HG03378 (cell line): ENCODE data around the gene MALRD1.

Experiments
- ATAC-seq: cut with Tn5 transposase; IDR thresholded peaks from one replicate; pipeline ENCODE4 v1.9.1; 2021; ENCODE audit warnings: mild to moderate bottlenecking, moderate library complexity; ENCODE audit not compliant: unreplicated experiment

Gene MALRD1

DNA sequence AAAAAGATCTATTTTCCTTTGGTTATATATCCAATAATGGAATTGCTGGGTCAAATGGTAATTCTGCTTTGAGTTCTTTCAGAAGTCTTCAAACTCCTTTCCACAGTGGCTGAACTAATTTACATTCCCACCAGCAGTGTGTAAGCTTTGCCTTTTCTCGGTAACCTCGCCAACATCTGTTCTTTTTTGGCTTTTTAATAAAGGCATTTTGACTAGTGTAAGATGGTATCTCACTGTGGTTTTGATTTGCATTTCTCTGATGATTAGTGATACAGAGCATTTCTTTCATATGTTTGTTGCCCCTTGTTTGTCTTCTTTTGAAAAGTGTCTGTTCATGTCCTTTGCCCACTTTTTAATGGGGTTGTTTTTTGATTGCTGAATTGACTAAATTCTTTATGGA is 285.0 kb downstream of the MALRD1 start:
- ATAC-seq, result no peak

DNA sequence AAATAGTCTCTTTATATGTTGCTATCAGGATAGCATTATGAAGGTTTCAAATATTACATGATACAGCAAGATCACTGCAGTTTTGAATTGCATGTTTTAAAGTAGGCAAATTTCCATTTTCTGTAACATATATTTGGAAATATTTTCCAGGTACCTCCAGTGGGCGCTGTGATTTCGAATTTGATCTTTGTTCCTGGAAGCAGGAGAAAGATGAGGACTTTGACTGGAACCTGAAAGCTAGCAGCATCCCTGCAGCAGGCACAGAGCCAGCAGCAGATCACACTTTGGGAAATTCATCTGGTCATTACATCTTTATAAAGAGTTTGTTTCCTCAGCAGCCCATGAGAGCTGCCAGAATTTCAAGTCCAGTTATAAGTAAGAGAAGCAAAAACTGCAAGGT is 299.0 kb downstream of the MALRD1 start:
- no peak for ATAC-seq

DNA sequence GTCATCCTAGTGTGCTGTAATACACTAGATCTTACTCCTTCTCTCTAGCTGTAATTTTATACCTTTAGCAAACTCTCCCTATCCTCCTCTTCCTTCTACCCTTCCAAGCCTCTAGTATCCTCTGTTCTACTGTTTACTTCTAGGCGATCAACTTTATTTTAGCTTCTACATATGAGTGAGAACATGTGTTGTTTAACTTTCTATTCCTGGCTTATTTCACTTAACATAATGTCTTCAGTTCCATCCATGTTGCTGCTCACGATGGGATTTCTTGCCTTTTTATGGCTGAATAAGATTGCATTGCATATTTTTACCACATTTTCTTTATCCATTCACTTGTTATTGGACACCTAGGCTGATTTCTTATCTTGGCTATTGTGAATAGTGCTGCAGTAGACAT is 318.6 kb downstream of the MALRD1 start:
- ATAC-seq, result no peak

DNA sequence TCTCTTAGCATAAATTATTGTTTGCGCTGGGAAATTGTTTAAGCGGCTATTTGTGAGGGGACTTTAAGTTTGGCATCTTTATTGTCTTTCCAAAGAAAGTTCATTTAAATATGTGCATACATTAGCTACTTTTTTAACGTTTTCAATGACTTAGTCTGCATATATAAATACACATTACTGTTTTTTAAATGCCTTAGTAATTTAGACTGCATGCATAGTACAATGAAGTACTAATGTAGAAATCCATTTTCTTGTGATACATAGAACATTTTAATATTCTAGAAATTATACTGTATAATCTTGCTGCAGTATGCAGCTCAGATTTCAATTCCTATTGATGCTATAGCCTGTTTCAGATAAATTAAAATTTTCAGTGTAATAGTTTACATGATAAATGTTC is 325.4 kb downstream of the MALRD1 start:
- ATAC-seq, result no peak

DNA sequence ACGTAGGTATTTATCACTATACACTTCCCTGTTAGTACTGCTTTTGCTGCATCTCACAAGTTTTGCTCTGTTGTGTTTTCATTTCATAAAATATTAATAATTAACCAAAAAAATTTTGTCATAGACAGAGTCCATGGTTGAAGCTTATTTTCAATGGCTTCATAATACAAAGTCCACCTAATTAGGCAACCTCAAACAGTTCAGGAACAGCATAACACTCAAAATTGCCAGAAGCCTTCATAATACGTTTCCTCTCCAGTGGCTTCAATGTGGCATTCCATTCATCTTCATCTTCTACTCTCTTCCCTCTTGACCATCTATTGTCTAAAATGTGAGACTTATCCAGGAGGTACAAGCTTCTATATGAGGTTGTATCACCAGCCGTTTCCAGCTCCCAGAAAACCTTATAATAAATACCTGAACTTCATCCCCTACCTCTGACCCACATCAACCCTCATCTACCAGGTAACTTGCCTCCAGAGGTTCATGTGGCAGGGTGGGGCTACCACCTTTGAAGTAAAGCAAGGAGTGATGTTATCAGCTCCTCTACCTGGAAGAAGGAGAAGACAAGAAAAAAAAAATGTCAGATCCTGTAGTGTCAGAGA is 337.3 kb downstream of the MALRD1 start:
- no peak for ATAC-seq

DNA sequence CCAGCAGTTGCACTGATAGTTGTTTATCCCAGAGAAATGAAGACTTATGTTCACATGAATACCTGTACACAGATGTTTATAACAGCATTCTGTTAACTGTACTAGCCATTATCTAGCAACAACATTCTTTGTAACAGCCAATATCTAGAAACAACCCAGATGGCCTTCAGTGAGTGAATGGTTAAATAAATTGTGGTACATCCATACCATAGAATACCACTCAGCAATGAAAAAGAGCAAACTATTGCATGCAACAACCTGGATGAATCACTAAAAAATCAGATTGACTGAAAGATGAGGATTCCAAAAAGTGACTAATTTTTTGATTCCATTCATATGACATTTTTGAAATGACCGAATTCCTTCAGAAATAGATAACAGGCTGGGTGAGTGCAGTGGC is 360.3 kb downstream of the MALRD1 start:
- ATAC-seq, result no peak

DNA sequence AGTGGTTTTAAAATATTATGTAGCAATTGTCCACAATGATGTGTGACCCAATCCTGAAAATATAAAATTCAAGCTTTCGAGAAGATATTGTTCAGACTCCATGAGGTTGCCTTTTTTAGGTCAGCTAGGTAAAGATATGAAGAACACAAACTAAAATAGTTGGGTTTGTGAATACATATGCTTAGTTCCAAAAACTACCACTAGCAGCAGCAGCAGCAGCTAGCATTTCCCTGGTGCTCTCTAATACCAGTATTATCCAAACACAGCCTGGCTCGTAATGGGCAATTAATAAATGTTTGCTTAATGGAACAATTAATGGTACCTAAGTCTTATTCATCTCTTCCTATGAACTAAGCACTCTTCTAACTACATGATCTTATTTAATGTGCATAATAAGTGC is 362.5 kb downstream of the MALRD1 start:
- ATAC-seq, result no peak

DNA sequence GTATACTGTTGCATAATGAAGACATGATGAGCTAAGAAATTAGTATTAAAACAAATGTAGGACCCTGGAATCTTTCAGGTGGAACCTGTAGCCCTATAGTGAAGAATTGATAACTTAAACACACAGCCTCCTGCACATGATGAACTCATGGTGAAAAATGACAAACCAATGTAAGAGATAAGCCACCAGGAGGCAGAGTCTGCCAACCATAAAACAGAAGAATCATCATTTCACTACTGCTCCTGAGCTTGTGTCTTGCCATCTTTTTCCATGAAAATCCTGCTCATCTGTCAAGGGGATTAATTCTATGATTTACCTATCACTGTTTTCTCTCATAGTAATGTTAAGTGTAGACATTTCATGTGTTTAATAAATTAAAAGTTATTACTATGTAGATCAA is 363.9 kb downstream of the MALRD1 start:
- ATAC-seq, result no peak

DNA sequence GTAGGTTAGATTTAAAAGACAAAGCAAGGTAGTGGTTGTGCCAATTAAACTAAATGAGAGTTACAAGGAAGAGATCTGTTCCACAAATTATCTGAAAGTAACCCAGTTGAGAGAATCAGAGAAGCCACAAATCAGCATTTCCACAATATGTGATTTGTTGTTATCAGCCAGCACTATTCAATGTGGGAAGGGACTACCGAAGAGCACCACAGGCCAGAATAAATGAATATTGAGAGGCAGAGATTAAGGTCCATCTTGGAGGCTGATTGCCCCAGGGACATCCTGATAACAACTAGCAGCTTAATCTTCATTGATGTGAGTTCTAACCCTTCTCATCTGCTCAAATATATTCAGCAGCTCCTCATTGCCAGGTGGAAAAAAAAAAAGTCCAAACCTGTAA is 367.6 kb downstream of the MALRD1 start:
- no peak for ATAC-seq

DNA sequence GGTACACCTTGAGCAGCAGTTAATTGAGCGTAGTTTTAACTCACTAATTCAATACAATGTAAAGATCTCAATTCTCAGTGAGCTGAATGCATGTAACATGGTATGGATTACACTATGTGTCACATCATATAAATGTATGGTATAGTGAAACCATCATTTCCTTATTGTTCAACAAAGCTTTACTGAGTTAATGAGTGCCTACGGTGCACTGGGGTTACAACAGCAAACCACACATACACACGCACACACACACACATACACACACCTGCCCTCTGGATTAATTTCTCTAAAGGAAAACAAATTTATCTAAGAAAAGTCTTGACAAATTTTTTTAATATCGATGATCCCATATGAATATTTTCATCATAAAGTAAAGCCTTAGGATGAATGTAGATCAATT is 369.1 kb downstream of the MALRD1 start:
- ATAC-seq, result no peak

DNA sequence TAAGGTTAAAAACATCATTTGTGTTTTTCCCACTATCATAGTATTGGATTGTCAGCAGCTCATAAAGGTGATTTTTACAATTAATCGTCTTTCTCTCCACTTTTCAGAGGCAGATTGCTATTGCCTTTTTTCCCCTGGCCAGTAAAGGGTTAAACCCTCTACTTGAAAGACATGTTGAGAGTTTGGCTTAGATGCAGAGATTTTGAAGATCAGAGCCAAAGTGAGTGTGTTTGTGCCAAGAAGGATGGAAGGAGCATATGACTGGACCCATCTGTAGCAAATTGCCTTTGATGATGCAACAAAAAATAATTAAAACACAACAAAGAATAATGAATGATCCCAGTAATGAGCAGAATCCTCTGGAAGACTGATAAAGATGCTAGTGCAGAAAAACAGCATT is 373.1 kb downstream of the MALRD1 start:
- ATAC-seq, result no peak

DNA sequence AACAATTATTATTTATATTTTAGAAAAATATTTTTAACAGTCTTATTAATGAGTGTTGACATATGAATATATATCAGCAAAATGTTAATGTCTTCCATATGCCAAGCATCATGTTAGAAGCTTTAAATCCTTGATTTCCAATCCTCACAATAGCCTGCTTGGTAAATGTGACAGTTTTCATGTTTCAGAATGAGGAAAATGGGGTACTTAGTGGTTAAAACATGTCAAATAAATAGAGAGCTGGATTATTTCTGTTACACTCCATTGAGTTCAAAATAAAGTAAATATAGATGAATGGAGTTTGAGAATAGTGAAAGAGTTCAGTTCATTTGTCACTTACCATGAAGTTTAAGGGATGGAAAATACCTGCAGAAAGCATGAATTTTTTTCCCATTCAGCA is 377.4 kb downstream of the MALRD1 start:
- ATAC-seq, result no peak

DNA sequence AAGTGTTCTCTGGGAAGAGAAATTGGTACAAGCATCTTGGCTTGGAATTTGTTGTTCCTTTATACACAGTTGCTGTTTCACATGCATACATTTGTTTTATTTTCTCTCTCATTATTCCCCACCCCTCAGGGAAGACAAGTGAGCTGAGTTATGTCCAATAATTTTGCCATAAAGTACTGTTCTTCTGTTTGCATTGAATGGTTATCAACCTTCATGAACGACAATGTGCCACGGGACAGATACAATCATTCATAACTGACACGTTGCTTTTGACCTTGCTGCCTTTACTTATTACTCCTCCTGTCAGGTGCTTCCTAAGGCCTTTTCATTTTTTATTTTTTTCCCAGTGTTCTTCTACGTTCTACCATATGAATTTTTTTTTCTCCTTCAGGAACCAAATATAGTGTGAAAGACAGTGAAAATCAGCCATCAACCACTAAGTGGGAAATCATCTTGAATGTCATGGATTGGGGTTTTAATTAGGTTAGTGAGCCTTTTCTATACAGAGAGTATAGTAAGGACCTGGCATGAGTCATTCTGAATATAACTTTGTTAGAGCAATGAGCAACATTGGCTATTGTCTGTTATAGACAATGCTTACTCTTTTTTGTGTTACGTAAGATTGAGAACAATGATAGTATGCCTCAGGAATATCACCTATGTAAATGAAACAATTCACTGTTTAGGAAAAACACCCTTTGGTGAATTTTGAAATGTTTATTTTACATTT is 383.2 kb downstream of the MALRD1 start:
- no peak for ATAC-seq

DNA sequence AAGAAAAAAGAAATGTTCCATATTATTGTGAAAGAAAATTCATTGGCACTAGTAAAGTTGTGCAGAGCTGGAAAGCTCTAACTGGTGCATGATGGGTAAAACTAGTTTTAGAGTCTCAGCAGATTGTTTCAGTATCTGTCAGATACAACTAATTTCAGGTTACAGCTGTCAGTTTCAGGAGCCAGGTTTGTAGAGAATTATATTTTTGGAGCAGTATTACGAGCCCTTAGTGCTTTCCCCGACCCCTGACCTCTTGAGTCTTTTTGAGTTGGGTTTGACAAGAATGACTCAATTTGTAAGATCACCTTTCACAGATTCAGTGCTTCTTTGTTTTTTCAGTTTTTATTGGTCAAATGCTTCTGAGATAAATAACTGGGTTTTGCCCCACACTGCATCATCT is 401.3 kb downstream of the MALRD1 start:
- no peak for ATAC-seq

DNA sequence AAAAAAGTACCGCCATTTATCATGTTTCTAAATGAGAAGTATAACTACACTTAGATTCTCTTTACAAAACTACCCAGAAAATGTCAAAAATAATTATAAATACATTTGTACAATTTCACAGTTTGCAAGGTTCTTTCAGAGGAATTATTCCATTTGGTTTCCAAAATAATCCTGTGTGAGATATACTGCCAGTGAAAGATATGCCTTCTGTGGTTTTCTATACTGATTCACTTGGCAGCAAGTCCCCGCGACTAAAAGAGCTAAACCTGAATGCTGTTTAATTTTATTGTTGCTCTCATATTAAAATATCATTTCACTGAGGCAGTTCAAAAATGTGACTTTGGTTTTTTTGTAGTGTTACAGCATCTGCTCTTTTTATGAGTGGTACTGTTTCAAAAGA is 402.8 kb downstream of the MALRD1 start:
- ATAC-seq, result no peak

DNA sequence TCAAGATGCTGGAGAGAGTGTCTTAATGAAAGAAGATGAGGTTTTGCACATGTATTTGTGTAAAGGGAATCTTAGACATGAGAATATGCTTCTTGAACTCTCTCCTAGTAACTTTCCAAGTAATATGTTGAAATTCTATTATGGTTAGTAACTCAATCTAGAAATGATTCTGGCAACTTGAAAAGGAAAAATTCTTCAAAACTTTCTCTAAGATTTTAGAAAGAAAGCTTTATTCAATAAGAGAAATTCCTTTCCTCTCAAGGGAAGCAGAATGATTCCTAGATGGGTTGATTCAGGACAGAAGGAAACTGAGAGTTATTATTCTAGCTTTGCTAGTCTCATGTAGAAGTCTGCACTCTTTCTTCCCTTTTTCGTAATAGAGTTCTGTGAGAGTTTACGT is 403.3 kb downstream of the MALRD1 start:
- no peak for ATAC-seq

DNA sequence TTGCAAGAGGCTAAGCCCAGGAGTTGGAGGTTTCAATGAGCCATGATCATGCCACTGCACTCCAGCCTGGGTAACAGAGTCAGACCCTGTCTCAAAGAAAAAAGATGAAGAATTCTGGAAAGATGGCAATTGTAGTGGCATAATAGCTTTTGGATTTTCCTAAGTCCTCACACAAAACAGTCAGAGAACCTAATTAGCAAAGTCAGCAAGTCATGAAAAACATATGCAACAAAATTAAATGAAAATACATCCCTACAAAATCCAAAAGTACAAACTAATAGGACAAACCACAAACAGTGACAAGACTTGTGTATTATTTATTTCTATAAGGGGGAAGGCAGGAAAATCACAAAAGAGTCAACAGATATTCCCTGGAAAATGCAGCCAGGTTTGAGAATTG is 405.4 kb downstream of the MALRD1 start:
- no peak for ATAC-seq

DNA sequence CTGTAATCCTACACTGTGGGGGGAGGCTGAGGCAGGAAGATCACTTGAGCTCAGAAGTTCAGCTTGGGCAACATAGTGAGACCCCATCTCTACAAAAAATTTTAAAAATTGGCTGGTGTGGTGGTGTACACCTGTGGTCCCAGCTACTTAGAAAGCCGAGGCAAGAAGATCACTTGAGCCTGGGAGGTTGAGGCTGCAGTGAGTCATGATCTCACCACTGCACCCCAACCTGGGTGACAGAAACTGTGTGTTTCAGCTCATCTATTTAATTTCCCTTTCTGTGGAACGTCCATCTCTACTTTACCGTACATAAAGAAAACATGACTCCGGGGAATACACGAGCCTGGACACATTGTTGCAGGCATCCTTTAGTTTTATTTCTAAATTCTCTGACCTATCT is 413.0 kb downstream of the MALRD1 start:
- ATAC-seq, result no peak

DNA sequence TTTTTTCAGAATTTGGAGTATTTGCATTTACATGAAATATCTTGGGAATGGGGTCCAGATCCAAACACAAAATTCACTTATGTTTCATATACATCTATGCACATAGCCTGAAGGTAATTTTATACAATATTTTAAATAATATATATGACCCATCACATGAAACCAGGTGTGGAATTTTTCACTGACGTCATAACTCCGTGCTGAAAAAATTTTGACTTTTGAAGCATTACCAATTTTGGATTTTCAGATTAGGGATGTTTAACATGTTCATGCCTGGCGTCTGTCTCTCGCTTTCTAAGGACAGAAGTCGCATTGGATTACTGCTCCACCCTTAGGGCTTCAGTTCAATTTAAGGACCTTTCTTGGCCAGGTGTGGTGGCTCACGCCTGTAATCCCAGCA is 418.1 kb downstream of the MALRD1 start:
- ATAC-seq, result no peak

DNA sequence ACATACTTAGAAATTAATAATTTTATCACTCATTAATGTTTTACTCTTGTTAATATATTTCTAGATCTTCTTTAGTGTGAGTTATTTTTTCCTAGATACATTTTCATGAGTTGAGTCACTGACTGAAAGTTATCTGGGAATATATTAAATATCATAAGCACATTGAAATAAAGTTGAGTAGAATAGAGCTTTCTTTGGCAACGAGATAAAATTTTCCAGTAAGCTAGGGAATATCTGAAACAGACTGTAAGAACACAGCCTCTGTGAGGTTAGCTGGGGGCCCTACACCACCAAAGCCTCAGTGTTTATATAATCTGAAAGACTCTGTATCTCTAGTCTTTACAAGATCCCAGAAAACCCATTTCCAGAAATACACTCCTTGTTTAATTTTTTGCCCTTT is 419.8 kb downstream of the MALRD1 start:
- no peak for ATAC-seq

DNA sequence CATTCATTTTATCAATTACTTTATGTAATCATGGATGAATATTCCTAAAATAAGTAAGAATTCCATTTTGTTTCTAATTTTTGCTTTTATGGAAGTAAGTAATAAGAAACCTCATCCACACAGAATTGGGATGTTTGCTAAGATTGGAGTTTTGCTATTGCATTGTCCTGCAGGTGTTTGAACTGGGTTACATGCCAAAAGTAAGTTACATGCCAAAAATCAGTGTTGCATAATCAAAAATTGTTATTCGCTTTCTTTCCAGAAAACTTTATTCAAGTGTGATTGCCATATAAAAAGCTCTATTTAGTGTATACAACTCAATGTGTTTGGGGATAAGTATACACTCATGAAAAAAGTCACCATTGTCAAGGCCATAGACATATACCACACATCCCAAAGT is 420.9 kb downstream of the MALRD1 start:
- no peak for ATAC-seq

DNA sequence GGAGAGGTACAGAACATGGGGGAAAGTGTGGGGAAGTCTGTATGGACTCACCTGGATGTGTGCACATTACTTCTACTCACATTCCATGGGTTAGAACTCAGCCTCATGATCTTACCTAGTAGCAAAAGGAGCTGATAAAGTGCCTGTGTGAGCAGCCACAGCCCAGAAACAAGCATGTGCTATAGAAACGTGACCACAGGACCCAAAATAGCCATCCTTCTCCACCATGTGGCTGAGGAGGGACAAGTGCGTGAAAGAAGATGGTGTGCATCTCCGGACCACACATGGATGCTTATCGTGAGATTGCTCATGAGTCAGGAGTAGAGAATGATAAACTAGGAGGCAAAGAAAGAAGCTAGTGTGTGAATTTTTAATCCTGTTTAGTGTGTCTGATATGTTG is 431.3 kb downstream of the MALRD1 start:
- ATAC-seq, result no peak

DNA sequence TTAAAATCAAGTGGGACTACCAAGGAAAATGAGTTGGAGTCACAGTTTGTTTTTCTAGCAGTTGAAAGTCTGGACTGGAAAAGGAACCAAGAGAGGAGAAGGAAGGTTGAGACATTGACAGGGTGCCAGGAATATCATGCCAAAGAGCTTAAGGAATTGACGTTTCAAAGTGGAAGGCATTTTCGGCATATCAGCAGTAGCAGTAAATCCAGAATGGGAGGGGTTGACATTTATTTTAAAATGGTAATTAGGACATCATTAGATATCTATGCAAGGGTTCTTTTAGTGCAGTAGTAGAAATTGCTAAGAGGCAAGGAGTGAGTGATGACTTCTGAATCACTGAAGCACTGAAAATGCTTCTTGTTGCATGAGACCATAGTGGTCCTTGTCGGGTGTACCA is 431.8 kb downstream of the MALRD1 start:
- ATAC-seq, result no peak
